HL-60 (cell line): ENCODE measurements around the gene TMEM120B.
A peak's percentile ranks its signal among the peaks of the same experiment; 100 is the strongest.
"Not testable (repeated sequence)": the region's sequence is repeated elsewhere in the genome, so short reads cannot be mapped to it uniquely, and the experiment has no call there.

ENCODE experiments used
- DNase-seq, 2 experiments: peaks; one replicate each; pipeline ENCODE4 v3.0.0-alpha.2; 2010 to 2020; ENCODE audit warnings: low read depth in 1 of 2, low spot score in 1 of 2
- H3K27ac ChIP-seq: fragments of 250-450 bp; sonication (Bioruptor Pico); replicated peaks from 2 replicates; pipeline ENCODE4 v1.5.1; 2020; ENCODE audit warnings: mild to moderate bottlenecking, moderate library complexity
- H3K27me3 ChIP-seq: fragments of 250-450 bp; sonication (Bioruptor Pico); 2 replicates; pipeline ENCODE4 v1.5.1; 2021; ENCODE audit warnings: mild to moderate bottlenecking, moderate library complexity; ENCODE audit not compliant: insufficient read depth, poor library complexity, severe bottlenecking
- H3K4me3 ChIP-seq: replicated peaks from 2 replicates; pipeline ENCODE4 v1.5.1; 2011; ENCODE audit warnings: mild to moderate bottlenecking, control low read depth, low read length; ENCODE audit not compliant: insufficient read depth
- CTCF ChIP-seq: IDR thresholded peaks from one replicate; pipeline ENCODE4 v1.5.1; 2011; ENCODE audit warnings: low read length, control low read depth, inconsistent platforms; ENCODE audit not compliant: insufficient read depth
- GABPA ChIP-seq: IDR thresholded peaks from 2 replicates; pipeline ENCODE4 v1.6.1; 2012; ENCODE audit warnings: low read depth
- POLR2AphosphoS5 ChIP-seq: IDR thresholded peaks from 2 replicates; pipeline ENCODE4 v1.6.1; 2012; ENCODE audit warnings: low read depth
- SPI1 ChIP-seq: IDR thresholded peaks from 2 replicates; pipeline ENCODE4 v1.6.1; 2012; ENCODE audit warnings: low read depth, mild to moderate bottlenecking, borderline replicate concordance
- TF ChIP-seq, protein P1 (sequence below): IDR thresholded peaks from 2 replicates; pipeline ENCODE4 v1.6.1; 2012; ENCODE audit warnings: low read depth; ENCODE audit not compliant: insufficient replicate concordance

The TMEM120B gene

DNA sequence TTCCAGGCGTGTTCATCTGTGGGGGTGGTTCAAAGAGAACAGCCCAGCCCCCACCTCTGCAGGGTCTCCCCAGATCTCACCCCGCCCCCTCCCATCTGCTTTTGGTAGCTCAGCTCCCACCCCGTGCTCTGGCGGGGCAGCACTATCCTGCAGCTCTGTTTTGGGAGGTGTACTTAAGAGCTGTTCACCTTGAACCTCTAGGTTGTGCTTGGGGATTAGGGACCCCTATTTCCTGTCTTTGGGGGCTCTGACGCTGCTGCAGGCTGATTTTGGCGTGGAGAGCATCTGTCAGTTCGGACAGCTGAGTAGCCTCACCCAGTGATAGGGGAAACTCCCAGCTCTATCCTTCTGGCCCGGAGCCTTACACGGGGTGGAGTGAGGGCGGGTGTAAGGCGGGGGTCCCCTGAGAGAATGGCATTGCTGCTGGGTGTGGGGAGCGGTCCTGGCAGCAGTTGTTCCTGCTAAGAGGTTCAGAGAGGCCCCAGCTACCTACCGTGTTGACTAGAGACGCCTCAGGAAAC is 765 bp downstream of the TMEM120B start:
- Histone ChIP-seq H3K27ac (peak overlapping the region; percentile 57), H3K27me3 (no peaks in the 10 kb centered on the region), H3K4me3 (peak overlapping the region; percentile 100)
- DNase-seq: peak in 1 of 2 experiments; percentile 4
- TF ChIP-seq, protein P1, sequence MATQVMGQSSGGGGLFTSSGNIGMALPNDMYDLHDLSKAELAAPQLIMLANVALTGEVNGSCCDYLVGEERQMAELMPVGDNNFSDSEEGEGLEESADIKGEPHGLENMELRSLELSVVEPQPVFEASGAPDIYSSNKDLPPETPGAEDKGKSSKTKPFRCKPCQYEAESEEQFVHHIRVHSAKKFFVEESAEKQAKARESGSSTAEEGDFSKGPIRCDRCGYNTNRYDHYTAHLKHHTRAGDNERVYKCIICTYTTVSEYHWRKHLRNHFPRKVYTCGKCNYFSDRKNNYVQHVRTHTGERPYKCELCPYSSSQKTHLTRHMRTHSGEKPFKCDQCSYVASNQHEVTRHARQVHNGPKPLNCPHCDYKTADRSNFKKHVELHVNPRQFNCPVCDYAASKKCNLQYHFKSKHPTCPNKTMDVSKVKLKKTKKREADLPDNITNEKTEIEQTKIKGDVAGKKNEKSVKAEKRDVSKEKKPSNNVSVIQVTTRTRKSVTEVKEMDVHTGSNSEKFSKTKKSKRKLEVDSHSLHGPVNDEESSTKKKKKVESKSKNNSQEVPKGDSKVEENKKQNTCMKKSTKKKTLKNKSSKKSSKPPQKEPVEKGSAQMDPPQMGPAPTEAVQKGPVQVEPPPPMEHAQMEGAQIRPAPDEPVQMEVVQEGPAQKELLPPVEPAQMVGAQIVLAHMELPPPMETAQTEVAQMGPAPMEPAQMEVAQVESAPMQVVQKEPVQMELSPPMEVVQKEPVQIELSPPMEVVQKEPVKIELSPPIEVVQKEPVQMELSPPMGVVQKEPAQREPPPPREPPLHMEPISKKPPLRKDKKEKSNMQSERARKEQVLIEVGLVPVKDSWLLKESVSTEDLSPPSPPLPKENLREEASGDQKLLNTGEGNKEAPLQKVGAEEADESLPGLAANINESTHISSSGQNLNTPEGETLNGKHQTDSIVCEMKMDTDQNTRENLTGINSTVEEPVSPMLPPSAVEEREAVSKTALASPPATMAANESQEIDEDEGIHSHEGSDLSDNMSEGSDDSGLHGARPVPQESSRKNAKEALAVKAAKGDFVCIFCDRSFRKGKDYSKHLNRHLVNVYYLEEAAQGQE: no peak
- TF ChIP-seq SPI1 (no peak), CTCF (no peak), GABPA (no peak)

DNA sequence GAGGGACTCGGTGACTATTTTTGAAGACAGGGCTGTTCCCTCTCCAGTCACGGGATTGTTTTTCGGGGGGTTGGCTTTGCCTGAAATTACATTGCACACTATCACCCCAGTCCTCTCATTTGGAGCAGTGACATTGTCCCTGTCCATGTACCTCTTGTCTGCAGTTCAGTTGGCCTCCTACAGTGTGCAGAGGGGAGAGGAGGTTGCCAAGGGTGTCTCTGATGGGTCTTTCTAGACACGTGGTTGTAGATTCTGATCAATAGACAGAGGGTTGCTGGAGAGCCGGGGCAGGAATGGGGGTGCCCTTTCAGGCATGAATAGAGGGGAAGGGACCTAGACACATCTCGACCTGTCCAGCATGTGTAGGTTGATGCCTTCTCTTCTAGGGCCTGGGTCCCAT is 1.2 kb downstream of the TMEM120B start:
- no peak for TF ChIP-seq SPI1
- no peak for TF ChIP-seq POLR2AphosphoS5
- TF ChIP-seq GABPA: no peak
- TF ChIP-seq CTCF: no peak
- TF ChIP-seq, protein P1: no peak
- Histone ChIP-seq H3K27me3 (no peaks in the 10 kb centered on the region), H3K4me3 (peak overlapping the region; percentile 100), H3K27ac (peak overlapping the region; percentile 10; the same call in 1 of the 2 replicates)
- no peak for DNase-seq

GRCh38 chr12:121715055-121715454 is 2.5 kb downstream of the TMEM120B start:
- H3K27ac ChIP-seq, DNase-seq, H3K27me3 ChIP-seq, H3K4me3 ChIP-seq: not testable (repeated sequence)

- Histone ChIP-seq H3K27ac (no peak overlapping the region), H3K27me3 (no peaks in the 10 kb centered on the region), H3K4me3 (no peak overlapping the region)
- no peak for DNase-seq
- TF ChIP-seq CTCF (no peak), GABPA (no peak), SPI1 (no peak), POLR2AphosphoS5 (no peak)
- TF ChIP-seq, protein P1: no peak
Measured at GRCh38 chr12:121715862-121716435, 3.4 kb downstream of the TMEM120B start.
